Measurements from ENCODE around the gene NKX2-3. TPM values are rescaled to one million over a fixed set of nuclear protein-coding genes. Genes with fewer than 3 reads are reported as not detected.
A peak's percentile ranks its signal among the peaks of the same experiment; 100 is the strongest.

Gene NKX2-3
- total RNA-seq, 2 donors from 2014 or later = not detected

GRCh38 chr10:99540657-99541531 lies 8.2 kb downstream of the NKX2-3 start:
- no peak for TF ChIP-seq POLR2AphosphoS5 (IDR thresholded peaks at IDR 0.05)
- no peak for TF ChIP-seq POLR2A (IDR thresholded peaks at IDR 0.05)
- TF ChIP-seq CTCF (IDR thresholded peaks at IDR 0.05) = no peak
- H3K36me3 ChIP-seq = no peaks in the 10 kb centered on the region
- WGBS = 3% methylated on average over 34 of the region's 49 CpGs
- peaks cover 52% of the 10 kb centered on the region for H3K27me3 ChIP-seq (replicated peaks; ENCODE audit: insufficient read depth)
- peak overlapping the region; percentile 1 to 10 for H3K4me3 ChIP-seq
- intact Hi-C loops (cut with DNase I) = no loop called here
- DNase-seq (ENCODE audit: low spot score) = no peak
- peaks cover 5% of the 10 kb centered on the region for H3K4me1 ChIP-seq (replicated peaks)
- no peaks in the 10 kb centered on the region for H3K9me3 ChIP-seq
- no peak overlapping the region for H3K27ac ChIP-seq

GRCh38 chr10:99544322-99544721 lies 11.6 kb downstream of the NKX2-3 start:
- H3K27me3 ChIP-seq (replicated peaks; ENCODE audit: insufficient read depth) = peaks cover 22% of the 10 kb centered on the region

GRCh38 chr10:99548041-99548530 lies 15.3 kb downstream of the NKX2-3 start:
- WGBS = 64% methylated on average over 2 of the region's 2 CpGs

More at GRCh38 chr10:99544322-99544721, 11.6 kb downstream of the NKX2-3 start:
- Histone ChIP-seq H3K4me1 (replicated peaks) (no peaks in the 10 kb centered on the region), H3K36me3 (no peaks in the 10 kb centered on the region), H3K4me3 (no peak overlapping the region), H3K27ac (no peak overlapping the region), H3K9me3 (no peaks in the 10 kb centered on the region)
- WGBS = 83% methylated on average over 1 of the region's 1 CpG
- TF ChIP-seq POLR2AphosphoS5 (IDR thresholded peaks at IDR 0.05) = no peak
- no peak for TF ChIP-seq CTCF (IDR thresholded peaks at IDR 0.05)
- no peak for TF ChIP-seq POLR2A (IDR thresholded peaks at IDR 0.05)
- no peak for DNase-seq (ENCODE audit: low spot score)
- intact Hi-C loops (cut with DNase I) = no loop called here

GRCh38 chr10:99551158-99551557 lies 18.4 kb downstream of the NKX2-3 start:
- intact Hi-C loops (cut with DNase I) = no loop called here

More at GRCh38 chr10:99548041-99548530, 15.3 kb downstream of the NKX2-3 start:
- intact Hi-C loops (cut with DNase I) = no loop called here
- Histone ChIP-seq H3K27me3 (replicated peaks; ENCODE audit: insufficient read depth) (peaks cover 8% of the 10 kb centered on the region), H3K4me1 (replicated peaks) (no peaks in the 10 kb centered on the region), H3K9me3 (no peaks in the 10 kb centered on the region), H3K36me3 (no peaks in the 10 kb centered on the region), H3K27ac (no peak overlapping the region), H3K4me3 (no peak overlapping the region)
- no peak for DNase-seq (ENCODE audit: low spot score)
- TF ChIP-seq POLR2A (IDR thresholded peaks at IDR 0.05) (no peak), CTCF (IDR thresholded peaks at IDR 0.05) (peak in 1 of 4 experiments; percentile 41)

More at GRCh38 chr10:99551158-99551557, 18.4 kb downstream of the NKX2-3 start:
- H3K27me3 ChIP-seq (replicated peaks; ENCODE audit: insufficient read depth) = peaks cover 13% of the 10 kb centered on the region
- 31% methylated on average over 5 of the region's 5 CpGs for WGBS
- no peaks in the 10 kb centered on the region for H3K4me1 ChIP-seq (replicated peaks)
- H3K4me3 ChIP-seq = no peak overlapping the region
- no peak for DNase-seq (ENCODE audit: low spot score)
- no peaks in the 10 kb centered on the region for H3K9me3 ChIP-seq
- TF ChIP-seq POLR2A (IDR thresholded peaks at IDR 0.05) (no peak), POLR2AphosphoS5 (IDR thresholded peaks at IDR 0.05) (no peak), CTCF (IDR thresholded peaks at IDR 0.05) (no peak)
- H3K36me3 ChIP-seq = no peaks in the 10 kb centered on the region
- H3K27ac ChIP-seq = no peak overlapping the region

Data from prostate gland (tissue), 2 donors.